ENCODE data around the gene GEMIN2.

- TF ChIP-seq ZBTB26 (tag by site-specific recombination; optimal IDR thresholded peaks at IDR 0.05), result no peak
- TF ChIP-seq ZBTB7A (tag by site-specific recombination; IDR thresholded peaks at IDR 0.05; ENCODE audit: low read depth), result no peak
- TF ChIP-seq, protein P1, sequence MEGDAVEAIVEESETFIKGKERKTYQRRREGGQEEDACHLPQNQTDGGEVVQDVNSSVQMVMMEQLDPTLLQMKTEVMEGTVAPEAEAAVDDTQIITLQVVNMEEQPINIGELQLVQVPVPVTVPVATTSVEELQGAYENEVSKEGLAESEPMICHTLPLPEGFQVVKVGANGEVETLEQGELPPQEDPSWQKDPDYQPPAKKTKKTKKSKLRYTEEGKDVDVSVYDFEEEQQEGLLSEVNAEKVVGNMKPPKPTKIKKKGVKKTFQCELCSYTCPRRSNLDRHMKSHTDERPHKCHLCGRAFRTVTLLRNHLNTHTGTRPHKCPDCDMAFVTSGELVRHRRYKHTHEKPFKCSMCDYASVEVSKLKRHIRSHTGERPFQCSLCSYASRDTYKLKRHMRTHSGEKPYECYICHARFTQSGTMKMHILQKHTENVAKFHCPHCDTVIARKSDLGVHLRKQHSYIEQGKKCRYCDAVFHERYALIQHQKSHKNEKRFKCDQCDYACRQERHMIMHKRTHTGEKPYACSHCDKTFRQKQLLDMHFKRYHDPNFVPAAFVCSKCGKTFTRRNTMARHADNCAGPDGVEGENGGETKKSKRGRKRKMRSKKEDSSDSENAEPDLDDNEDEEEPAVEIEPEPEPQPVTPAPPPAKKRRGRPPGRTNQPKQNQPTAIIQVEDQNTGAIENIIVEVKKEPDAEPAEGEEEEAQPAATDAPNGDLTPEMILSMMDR (tag by site-specific recombination; IDR thresholded peaks at IDR 0.05), result no peak
- TF ChIP-seq ZNF785 (tag by site-specific recombination; IDR thresholded peaks at IDR 0.05), result no peak
- TF ChIP-seq ZSCAN4 (tag by site-specific recombination; IDR thresholded peaks at IDR 0.05), result no peak
- TF ChIP-seq YY1 (tag by site-specific recombination; IDR thresholded peaks at IDR 0.05), result no peak
- TF ChIP-seq ZNF138 (tag by site-specific recombination; IDR thresholded peaks at IDR 0.05; ENCODE audit: borderline replicate concordance), result no peak
- no peak for TF ChIP-seq MYNN (tag by site-specific recombination; IDR thresholded peaks at IDR 0.05; ENCODE audit: borderline replicate concordance)
- no peak for TF ChIP-seq ZNF501 (tag by site-specific recombination; IDR thresholded peaks at IDR 0.05)
- no peak for TF ChIP-seq ZNF398 (tag by site-specific recombination; IDR thresholded peaks at IDR 0.05)
- TF ChIP-seq ZNF121 (tag by site-specific recombination; IDR thresholded peaks at IDR 0.05), result no peak
Measured at GRCh38 chr14:39169541-39169900, 55.4 kb downstream of the GEMIN2 start.

Data from HEK293 (cell line).